HG02642 (cell line): ENCODE results near the gene ZMYM2.
A peak's percentile ranks its signal among the peaks of the same experiment; 100 is the strongest.
"Not testable (repeated sequence)": the region's sequence is repeated elsewhere in the genome, so short reads cannot be mapped to it uniquely, and the experiment has no call there.

Experiments
- ATAC-seq: cut with Tn5 transposase; IDR thresholded peaks from one replicate; pipeline ENCODE4 v1.9.1; 2021; ENCODE audit warnings: mild to moderate bottlenecking; ENCODE audit not compliant: unreplicated experiment, poor library complexity

ZMYM2 gene

DNA sequence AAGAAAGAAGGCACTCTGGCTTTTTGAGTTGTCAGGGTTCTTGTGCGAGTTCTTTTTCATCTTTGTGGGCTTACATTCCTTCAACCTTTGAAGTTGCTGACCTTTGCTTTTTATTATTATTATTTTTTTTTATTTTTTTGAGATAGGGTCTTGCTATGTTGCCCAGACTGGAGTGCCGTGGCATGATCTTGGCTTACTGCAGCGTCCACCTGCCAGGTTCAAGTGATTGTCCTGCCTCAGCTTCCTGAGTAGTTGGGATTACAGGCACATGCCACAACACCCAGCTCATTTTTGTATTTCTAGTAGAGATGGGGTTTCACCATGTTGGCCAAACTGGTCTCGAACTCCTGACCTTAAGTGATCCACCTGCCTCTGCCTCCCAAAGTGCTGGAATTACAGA is 84.1 kb downstream of the ZMYM2 start:
- not testable (repeated sequence) for ATAC-seq

DNA sequence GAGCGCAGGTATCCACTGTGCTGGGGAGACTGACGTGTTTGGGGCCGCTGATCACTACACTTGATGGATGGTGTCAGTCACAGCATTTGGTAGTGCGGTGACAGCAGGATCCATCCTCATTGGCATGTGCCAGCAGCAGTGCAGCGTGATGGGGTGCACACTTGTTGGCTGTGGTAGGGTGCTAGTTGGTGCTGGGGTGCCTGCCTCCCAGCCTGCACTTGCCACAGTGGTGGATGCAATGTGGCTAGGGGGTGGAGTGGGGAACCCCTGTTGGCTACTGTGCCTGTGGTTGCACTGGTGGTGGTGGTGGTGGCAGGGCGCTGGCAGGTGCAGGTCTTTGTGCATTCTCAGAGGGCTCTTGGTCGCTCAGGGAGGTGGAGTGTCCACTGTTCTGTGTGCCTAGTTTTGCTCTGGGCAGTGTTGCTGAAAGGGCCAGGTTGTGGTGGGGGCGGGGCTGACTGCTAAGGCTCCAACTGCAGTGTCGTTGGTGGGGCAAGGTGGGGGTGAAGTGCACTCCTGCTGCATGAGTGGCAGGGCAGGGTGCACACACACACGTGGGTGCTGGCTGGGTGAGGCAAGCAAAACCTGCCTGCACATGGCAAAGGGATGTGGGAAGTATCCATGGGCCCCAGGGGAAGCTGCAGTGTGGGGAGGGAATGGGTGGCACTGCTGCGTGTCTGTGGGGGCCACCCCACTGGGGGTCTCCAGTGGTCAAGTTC is 84.8 kb downstream of the ZMYM2 start:
- no peak for ATAC-seq

DNA sequence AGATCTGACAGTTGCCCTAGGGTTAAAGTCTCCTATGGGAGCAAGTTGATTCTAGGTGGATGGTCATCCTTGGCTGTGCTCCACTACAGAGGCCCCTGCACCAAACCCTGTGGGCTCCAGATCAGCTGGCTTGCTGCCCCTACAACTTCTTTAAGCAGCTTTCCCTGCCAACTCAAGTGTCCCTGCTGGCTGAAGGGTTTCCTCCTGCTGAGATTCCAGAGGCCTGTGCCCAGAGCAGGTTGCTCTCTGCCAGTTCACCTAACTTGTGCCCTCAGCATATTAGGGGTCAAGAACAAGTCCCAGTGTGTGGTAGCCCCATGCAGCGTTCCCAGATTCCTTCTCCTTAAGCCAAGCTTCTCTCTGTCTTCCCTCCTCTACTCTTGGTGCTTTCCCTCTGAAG is 85.6 kb downstream of the ZMYM2 start:
- no peak for ATAC-seq

DNA sequence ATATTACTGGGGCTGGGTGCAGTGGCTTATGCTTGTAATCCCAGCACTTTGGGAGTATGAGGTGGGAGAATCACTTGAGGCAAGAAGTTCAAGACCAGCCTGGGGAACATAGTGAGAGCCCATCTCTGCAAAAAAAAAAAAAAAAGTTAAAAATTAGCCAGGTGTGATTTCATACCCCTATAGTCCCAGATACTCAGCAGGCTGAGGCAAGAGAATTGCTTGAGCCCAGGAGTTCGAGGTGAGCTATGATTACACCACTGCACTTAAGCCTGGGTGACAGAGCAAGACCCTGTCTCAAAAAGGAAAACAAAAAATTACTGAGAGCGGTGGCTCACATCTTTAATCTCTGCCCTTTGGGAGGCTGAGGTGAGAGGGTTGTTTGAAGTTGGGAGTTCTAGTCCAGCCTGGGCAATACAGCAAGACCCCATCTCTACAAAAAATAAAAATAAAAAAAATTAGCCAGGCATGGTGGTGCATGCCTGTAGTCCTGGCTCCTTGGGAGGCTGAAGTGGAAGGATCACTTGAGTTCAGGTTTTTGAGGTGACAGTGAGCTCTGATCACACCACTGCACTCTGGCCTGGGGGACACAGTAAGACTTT is 87.5 kb downstream of the ZMYM2 start:
- ATAC-seq = no peak

DNA sequence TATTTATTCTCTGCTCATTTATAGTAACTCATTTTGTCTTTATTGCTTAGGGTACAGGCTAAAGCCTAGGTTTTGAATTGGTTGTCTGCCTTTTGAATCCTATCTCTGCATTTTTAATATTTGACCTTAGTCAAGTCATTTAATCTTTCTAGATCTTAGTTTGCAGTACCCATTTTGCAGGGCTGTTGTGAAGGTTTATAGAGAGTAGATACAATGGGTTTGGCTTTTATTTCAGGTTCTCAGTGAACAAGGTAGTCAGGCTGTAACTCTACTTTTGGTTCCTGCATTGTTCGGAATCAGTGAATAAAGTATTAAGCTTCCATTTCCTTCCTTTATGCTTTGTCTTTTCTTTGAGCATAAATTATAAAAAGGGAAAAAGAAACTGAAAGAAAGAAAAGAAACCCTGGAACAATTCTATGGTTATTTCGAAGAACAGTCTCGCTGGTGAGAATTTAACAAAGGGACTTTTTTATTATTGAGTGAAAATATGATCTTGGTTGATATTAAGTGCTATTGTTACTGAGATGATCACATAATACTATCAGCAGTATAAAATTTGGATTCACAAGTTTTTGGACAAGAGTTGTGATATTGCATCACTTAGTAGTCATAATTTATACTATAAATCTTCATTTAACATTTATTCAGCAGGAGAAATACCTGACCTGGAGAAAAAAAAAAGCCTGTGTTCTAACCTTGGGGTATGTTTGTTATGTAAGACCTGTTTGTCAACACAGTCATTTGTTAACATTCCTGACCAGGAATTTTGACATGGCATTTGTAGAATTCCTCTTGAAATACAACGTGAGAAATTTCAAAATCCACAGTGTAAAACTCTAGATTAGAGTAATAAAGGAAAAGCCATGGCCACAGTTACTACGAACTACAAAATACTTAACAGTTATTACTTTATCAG is 91.3 kb downstream of the ZMYM2 start:
- ATAC-seq = peak; percentile 37

DNA sequence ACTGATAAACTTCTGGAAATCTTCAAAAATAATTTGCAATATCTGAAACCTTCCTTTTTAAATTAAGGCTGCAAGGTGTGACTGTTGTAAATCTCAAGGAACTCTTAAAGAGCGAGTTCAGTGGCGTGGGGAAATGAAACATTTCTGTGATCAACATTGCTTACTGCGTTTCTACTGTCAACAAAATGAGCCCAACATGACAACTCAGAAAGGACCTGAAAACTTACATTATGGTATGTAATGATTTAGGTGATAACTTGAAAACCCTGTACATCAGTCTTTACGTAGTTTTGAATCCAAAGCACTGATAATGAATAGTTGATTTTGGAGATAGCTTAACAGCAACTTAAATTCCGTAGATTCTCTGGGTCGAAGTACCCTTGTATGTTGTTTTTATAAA is 92.8 kb downstream of the ZMYM2 start:
- ATAC-seq = no peak

DNA sequence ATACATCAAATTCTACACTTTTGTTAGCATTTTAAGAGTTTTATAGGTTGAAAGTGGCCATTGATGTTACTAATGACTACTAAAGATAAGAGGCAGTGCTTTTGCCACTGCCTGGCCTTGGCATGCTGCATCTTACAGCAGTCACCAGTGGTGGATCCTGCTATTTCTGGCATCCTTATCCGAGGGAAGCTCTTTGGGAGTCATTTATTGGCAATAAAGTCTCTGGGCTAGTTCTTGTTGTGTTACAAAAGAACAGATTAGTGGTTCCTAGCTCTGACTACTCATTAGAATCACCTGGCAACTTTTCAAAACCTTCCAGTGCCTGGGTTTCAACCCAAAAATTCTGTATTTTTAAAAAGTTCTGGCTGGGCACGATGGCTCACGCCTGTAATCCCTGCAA is 94.5 kb downstream of the ZMYM2 start:
- no peak for ATAC-seq

DNA sequence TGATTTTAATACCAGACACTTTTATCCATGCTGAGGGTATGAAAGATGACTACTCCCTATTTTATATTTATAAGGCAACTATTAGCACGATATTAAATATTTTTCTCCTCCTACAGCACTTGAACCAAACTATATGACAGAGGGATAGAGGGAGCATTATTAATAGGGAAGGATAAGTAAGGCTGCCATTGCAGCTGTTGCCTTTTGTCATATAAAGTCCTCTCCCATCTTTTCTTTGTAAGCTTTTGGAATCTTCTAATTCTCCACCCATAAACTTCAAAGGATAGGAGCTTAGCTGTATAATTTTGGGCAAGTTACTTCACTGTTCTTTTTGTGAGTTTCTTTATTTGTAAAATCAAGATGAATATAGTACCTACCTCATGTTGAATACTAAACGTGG is 95.4 kb downstream of the ZMYM2 start:
- ATAC-seq = no peak

DNA sequence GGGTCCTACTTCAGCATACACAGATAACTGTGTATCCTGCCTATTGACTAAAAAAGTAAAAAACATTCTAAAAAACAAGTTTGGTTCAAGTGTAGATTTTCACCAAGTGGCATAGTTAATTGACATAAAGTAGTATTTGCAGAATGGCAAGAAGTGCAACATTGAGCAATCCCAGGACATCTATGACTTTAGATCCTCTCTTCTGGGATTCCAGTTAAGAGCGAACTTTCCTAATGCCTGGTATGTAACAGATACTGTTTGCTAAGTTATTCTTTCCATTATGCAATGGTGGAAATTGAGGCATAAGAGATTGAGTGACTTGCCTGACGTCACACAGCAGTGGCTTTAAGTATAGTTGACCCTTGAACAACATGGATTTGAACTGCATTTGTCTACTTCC is 96.1 kb downstream of the ZMYM2 start:
- no peak for ATAC-seq

DNA sequence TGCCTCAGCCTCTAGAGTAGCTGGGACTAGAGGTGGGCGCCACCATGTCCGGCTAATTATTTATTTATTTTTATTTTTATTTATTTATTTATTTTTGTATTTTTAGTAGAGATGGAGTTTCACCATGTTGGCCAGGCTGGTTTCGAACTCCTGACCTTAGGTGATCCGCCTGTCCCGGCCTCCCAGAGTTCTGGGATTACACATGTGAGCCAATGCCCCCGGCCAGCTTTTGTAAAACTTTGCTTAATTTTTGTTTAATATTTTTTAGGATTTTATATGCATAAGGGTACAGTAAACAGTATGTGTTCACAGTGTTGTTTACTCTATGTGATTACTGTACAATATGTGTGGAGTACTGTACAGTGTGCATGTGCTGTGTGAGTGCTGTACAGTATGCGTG is 98.7 kb downstream of the ZMYM2 start:
- ATAC-seq = no peak

DNA sequence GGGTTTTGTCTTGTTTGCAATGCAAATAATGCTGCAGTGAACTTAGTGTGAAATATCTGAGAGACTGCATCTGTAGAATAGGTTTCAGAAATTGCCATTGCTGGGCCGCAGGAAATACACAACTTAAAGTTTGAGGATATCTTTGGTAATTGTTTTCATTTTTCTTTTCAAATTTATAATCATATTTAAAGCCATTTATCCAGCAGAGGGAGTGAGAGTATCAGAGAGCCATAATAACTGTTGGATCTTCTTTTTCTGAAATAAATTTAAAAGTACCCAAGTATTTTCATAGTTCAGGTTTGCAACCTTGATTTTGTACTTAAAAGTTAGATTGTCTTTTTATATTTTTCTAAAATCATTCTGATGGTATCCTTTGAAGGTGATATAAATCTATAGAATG is 99.4 kb downstream of the ZMYM2 start:
- no peak for ATAC-seq

DNA sequence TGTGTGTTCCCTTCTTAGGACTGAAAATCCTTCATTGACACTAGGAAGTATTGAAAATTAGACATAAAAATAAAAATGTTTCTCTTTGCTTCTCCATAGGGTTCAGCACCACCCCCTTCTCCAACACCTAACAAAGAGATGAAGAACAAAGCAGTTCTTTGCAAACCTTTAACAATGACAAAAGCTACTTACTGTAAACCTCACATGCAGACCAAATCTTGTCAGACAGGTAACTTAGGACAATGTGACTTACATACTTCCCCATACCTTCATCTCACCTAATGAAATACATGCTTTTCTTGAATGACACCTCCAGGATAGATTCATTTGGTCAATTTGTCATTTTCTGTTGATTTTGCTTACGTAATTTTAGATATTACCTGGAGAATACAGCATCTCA is 99.9 kb downstream of the ZMYM2 start:
- no peak for ATAC-seq

DNA sequence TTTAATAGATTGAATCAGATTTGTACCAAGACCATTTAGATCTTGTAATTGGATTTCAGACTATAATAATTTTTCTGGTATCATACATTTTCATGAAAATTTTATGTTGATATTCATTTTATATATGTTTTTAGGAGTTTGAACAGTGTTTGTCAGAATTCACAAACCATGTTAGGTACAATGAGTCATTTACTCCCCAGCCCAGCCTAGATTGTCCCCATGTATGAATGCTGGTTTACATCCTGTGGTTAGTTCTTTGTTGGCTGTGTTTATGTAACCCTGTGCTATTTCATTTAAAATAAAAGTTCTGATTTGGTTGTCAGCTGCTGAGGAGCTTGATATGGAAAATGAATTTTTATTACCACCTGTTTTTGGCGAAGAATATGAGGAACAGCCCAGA is 105.6 kb downstream of the ZMYM2 start:
- ATAC-seq = no peak

DNA sequence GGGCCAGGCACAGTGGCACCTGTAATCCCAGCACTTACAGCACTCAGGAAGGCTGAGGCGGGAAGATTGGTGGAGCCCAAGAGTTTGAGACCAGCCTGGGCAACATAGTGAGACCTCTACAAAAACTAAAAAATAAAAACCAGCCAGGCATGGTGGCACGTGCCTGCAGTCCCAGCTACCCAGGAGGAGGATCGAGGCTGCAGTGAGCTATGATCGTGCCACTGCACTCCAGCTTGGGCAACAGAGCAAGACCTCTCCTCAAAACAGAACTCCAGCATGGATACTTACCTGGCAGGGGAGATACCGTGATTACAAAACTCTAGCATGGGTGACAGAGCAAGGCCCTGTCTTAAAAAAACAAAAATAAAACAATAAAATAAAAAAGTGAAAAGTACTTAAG is 107.0 kb downstream of the ZMYM2 start:
- no peak for ATAC-seq

DNA sequence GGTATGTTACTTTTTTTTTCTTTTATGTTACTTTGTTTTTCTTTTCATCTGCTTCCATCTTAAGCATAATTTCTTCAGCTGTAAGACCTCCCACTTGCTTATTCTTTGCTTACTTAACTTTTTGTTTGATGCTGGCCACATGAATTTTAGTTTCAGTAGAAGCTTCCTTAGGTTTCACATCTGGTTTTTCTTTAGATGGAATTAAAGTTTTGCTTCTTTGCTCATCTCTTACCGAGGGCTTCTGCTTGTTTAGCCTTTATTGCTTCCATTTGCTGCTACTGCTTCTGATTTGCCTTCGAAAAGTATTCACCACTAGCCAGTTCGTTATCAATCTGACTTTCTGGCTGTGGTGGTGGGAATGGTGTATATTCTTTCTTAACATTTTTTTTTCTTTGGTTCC is 111.4 kb downstream of the ZMYM2 start:
- ATAC-seq = no peak

DNA sequence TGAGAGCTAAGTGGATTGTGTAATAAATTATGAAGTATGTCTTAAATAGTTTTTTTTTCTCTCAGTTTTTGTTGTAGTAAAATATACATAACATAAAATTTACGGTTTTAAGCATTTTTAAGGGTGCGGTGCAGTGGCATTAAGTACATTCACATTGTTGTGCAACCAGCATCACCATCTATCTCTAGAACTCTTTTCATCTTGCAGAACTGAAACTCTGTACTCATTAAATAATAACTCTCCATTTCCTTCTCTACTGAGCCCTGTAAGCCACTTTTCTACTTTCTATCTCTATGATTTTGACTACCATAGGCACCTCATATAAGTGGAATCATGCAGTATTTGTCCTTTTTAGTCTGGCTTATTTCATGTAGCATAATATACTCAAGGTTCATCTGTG is 115.2 kb downstream of the ZMYM2 start:
- peak; percentile 70 for ATAC-seq

DNA sequence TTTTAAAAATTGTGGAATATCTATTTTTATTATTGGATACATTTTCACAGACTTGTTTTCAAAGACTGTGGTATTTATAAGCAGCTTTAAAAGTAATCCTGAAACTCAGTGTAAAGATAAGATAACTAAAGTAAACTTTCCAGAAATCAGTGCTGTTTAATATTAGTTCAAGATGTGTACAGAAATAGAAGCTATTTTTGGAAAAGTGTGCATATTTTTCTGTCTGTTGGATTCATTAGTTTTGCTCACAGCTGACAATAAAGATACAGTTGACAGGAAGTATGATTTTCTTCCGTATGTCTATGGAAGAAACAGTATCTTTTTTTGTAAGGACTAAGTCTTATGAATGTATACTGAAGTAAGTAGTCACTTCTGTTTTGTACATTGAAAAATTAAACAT is 116.4 kb downstream of the ZMYM2 start:
- ATAC-seq = no peak

DNA sequence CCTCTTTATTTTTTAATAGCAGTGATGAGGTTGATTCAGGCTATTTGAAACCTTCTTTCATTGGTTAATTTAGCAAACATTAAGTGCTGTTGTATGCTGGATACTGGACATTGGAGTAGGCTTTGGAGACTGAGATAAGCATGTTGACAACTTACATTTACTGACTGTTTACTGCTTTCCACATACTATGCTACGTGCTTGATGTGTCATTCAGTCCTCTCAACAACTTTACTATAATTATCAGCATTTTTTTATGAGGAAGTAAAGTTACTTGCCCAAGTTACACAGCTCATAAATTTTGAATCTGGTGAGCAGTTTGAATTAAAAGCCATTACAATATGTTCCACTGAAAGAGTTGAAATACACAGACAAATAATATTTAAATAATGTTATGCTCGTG is 118.6 kb downstream of the ZMYM2 start:
- ATAC-seq = no peak

DNA sequence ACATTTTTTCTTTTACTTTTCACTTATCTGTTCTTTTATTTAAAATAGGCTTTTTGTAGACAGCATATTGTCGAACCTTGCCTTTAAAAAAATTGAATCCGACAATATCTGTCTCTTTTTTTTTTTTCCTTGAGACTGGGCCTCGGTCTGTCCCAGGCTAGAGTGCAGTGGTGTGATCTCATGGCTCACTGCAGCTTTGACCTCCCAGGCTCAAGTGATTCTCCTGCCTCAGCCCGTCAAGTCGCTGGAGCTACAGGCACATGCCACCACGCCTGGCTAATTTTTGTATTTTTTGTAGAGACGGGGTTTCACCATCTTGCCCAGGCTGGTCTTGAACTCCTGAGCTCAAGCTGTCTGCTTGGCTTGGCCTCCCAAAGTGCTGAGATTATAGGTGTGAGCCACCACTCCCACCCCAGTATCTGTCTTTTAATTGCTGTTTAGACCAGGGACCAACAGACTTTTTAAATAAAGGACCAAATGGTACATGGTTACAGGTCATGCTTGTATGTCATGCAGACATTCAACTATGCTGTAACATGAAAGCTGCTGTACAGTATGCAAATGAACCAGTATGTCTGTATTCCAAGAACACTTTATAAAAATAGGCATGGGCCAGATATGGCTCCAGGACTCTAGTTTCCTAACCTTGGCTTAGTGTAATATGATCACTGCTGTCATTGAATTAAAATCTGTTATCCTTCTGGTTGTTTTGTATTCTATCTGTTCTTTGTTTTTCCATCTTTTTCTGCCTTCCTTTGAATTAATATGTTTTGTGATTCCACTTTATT is 122.0 kb downstream of the ZMYM2 start:
- no peak for ATAC-seq

DNA sequence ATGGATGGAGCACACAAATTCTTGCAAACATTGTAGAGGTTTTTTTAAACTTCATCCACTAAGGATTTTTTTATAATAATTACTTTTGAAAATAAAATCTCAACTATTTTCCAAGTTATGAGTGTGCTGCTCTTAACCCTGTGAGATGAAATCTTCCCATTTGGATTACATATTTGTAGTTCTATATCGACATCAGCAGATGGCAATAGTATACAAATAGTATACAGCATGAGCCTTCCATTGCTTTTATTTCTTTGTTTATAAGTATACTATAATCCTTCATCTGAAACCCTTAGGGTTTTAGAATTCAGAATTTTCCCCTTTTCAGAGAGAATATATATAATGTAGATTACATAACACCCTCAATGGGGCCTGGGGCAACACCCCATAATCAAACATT is 131.8 kb downstream of the ZMYM2 start:
- no peak for ATAC-seq

DNA sequence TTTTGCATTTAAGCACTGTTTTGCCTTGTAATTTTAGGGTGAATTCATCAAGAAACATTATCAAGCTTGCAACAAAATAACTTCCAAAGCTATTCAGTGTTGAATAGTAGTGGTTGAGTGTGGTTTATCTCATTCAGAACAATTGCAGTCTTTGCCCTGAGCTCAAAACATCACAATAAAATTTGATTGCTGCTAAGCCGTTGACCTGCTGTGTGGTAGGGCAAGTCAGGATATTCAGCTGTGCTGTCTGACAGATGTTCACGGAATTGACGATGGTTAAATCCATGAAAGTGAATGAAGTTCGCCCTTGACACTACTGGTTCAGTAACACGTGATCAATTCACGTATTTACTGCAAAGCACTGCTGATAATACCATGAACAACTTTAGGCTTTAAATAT is 135.4 kb downstream of the ZMYM2 start:
- ATAC-seq = no peak
